K562 (cell line): ENCODE results near the gene HNRNPA2B1. TPM values are rescaled to one million over a fixed set of nuclear protein-coding genes. Genes with fewer than 3 reads are reported as not detected.

Experiments
- ELF1 ChIP-seq: fragments of 200-800 bp; sonication (Bioruptor generic); IDR thresholded peaks from 2 replicates; pipeline ENCODE4 v1.6.1; 2016; ENCODE audit warnings: missing genetic modification characterization, missing compliant biosample characterization
- ELF2 ChIP-seq: fragments of 250-450 bp; sonication (Bioruptor Pico); IDR thresholded peaks from 2 replicates; pipeline ENCODE4 v1.5.0; 2021; ENCODE audit warnings: mild to moderate bottlenecking
- EP400 ChIP-seq: fragments of 450-650 bp; IDR thresholded peaks from 2 replicates; pipeline ENCODE4 v1.6.1; 2017; ENCODE audit warnings: antibody characterized with exemption, mild to moderate bottlenecking, moderate library complexity
- FUS ChIP-seq: fragments of 200-400 bp; formaldehyde crosslinking; optimal IDR thresholded peaks from 2 replicates; pipeline ENCODE3; 2017; ENCODE audit warnings: low read depth, low read length
- HNRNPL ChIP-seq: fragments of 200-400 bp; formaldehyde crosslinking; IDR thresholded peaks from 2 replicates; pipeline ENCODE4 v1.6.1; 2017; ENCODE audit warnings: low read depth, mild to moderate bottlenecking, low read length
- KLF16 ChIP-seq: IDR thresholded peaks from 2 replicates; pipeline ENCODE4 v1.6.1; 2016; ENCODE audit warnings: antibody characterized with exemption
- MEIS2 ChIP-seq: fragments of 450-650 bp; IDR thresholded peaks from 2 replicates; pipeline ENCODE4 v1.6.1; 2014; ENCODE audit warnings: mild to moderate bottlenecking; ENCODE audit not compliant: partially characterized antibody
- MNT ChIP-seq, 2 experiments: fragments of 450-650 bp; conservative IDR thresholded peaks; 2 replicates each; pipeline ENCODE4 v1.6.1; 2017; ENCODE audit warnings: mild to moderate bottlenecking in 2 of 2, moderate library complexity in 2 of 2
- MYC ChIP-seq, 2 experiments: fragments of 250-450 bp in 1 of 2; sonication (Bioruptor Pico) in 1 of 2; IDR thresholded peaks; 2 replicates each; pipeline versions ENCODE4 v1.5.1 to v1.6.1; 2012 to 2021; ENCODE audit warnings: low read depth in 2 of 2, borderline replicate concordance in 1 of 2, improper control_type of control experiment in 1 of 2, low read length in 1 of 2, mild to moderate bottlenecking in 1 of 2, moderate library complexity in 1 of 2
- NFXL1 ChIP-seq: fragments of 450-650 bp; formaldehyde crosslinking; IDR thresholded peaks from 2 replicates; pipeline ENCODE4 v1.4.0; 2021; ENCODE audit warnings: mild to moderate bottlenecking
- POLR2G ChIP-seq: fragments of 200-400 bp; formaldehyde crosslinking; IDR thresholded peaks from 2 replicates; pipeline ENCODE4 v1.6.1; 2017; ENCODE audit warnings: low read depth, mild to moderate bottlenecking, antibody characterized with exemption, low read length, moderate library complexity
- POLR2H ChIP-seq: IDR thresholded peaks from 2 replicates; pipeline ENCODE4 v1.6.1; 2016; ENCODE audit warnings: missing genetic modification characterization, low read depth, mild to moderate bottlenecking, control low read depth, missing compliant biosample characterization, moderate library complexity
- REST ChIP-seq, 2 experiments: fragments of 450-650 bp; formaldehyde crosslinking in 1 of 2; IDR thresholded peaks; 2 replicates each; pipeline versions ENCODE4 v1.4.0 to v1.6.1; 2014 to 2020; ENCODE audit warnings: mild to moderate bottlenecking in 2 of 2, borderline replicate concordance in 1 of 2, low read depth in 1 of 2
- RNF219 ChIP-seq: fragments of 250-450 bp; sonication (Bioruptor Pico); IDR thresholded peaks from 2 replicates; pipeline ENCODE4 v1.5.0; 2022; ENCODE audit warnings: mild to moderate bottlenecking
- SUPT5H ChIP-seq: fragments of 450-650 bp; IDR thresholded peaks from 2 replicates; pipeline ENCODE4 v1.6.1; 2016
- polyA plus RNA-seq, 8 experiments: library from polyadenylated mRNA; depleted of rRNA in 4 of 8; stranded (reverse) in 5 of 8; unstranded in 3 of 8; fragments of >200 nt; fragmentation: Nextera tagmentation in 2 of 8; fragmentation: Illumina TruSeq in 1 of 8; extraction: Ambion mirVana in 2 of 8; extraction: Trizol in 1 of 8; gene quantifications; 2 replicates each; pipeline versions ENCODE4 v1.2.1 to v1.2.3, GENCODE V29; 2011 to 2014; ENCODE audit warnings: inconsistent platforms in 1 of 8, missing spikeins in 1 of 8
- total RNA-seq, 7 experiments: library from RNA; depleted of rRNA in 6 of 7; stranded (reverse); fragments of >200 nt in 6 of 7; fragmentation: Illumina TruSeq in 2 of 7; extraction: Trizol in 2 of 7; gene quantifications; 2 replicates each; pipeline versions ENCODE4 v1.2.1 to v1.2.3, GENCODE V29; 2011 to 2021; ENCODE audit warnings: low replicate concordance in 1 of 7

Gene HNRNPA2B1
- total and polyA plus RNA-seq, 9 of the 15 experiments (the other 6 are each of a cell fraction or from before 2014, with no cell fraction given) = 630 to 1,989 (median 865) TPM

GRCh38 chr7:26198133-26198780 lies 2.3 kb downstream of the HNRNPA2B1 start (continued):
- TF ChIP-seq RNF219 (no peak), REST (IDR thresholded peaks at IDR 0.05; ENCODE audit: borderline replicate concordance) (peak; percentile 17; the same call in 1 of the 2 replicates), REST (CRISPR knock-in tag; IDR thresholded peaks at IDR 0.05; ENCODE audit: low read depth) (no peak), MYC (IDR thresholded peaks at IDR 0.05; ENCODE audit: low read depth, low read length) (peak; percentile 29; the same call in 1 of the 2 replicates), MYC (CRISPR knock-in tag; IDR thresholded peaks at IDR 0.05; ENCODE audit: borderline replicate concordance, low read depth) (no peak), MNT (conservative IDR thresholded peaks at IDR 0.05) (peak; percentile 51 to 69; a peak in 3 of 4 replicates), HNRNPL (peak; percentile 37; the same call in 1 of the 2 replicates), KLF16 (peak; percentile 19; the same call in 1 of the 2 replicates), SUPT5H (0 out of 2 replicates have a peak, but pooled peaks have one; percentile 23), ELF2 (CRISPR knock-in tag) (no peak), POLR2G (peak; percentile 65; the same call in 1 of the 2 replicates), FUS (peak; percentile 27), MEIS2 (peak; percentile 9), ELF1 (tag) (no peak), POLR2H (tag) (peak; percentile 42; the same call in 1 of the 2 replicates), EP400 (0 out of 2 replicates have a peak, but pooled peaks have one; percentile 14), NFXL1 (CRISPR knock-in tag) (peak; percentile 50; the same call in 1 of the 2 replicates)
